ENCODE results near the gene PHF13.

Gene PHF13

DNA sequence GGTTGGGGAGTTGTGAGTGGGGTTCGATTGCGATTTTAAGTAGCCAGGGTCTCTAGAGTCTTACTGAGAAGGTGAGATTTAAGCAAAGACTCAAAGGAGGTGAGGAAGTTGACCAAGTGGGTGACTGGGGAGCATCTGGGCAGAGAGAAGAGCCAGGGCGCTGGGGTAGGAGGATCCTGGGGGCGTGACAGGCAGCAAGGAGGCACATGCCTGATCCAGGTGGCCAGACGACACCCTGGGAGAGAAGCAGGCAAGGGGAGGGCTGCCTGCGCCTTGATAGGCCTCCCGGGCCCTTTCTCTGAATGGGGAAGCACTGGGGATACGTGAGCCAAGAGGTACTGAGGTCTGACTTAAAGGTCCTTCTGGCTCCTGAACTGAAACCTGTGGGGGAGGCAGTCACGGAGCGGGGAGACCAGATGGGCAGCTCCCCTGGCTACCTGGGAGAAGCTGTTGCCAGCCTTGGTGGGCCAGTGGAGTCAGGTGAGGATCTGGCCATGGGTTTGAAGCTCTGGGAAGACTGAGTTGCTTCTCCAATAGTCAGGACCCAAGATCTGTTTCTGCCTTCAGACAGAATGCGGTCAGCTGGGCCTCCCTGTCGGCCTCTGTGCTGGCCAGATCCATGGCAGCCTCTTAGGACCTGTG, 28.3 kb upstream of the PHF13 start:
- no peak overlapping the region for H3K4me3 ChIP-seq (ENCODE audit: low read length)
- no peak for DNase-seq (ENCODE audit: low read depth, low spot score)

- no peak for DNase-seq (ENCODE audit: low read depth, low spot score)
- H3K4me3 ChIP-seq (ENCODE audit: low read length), result no peak overlapping the region
Observed at GRCh38 chr1:6585841-6586240, 27.7 kb upstream of the PHF13 start.

DNA sequence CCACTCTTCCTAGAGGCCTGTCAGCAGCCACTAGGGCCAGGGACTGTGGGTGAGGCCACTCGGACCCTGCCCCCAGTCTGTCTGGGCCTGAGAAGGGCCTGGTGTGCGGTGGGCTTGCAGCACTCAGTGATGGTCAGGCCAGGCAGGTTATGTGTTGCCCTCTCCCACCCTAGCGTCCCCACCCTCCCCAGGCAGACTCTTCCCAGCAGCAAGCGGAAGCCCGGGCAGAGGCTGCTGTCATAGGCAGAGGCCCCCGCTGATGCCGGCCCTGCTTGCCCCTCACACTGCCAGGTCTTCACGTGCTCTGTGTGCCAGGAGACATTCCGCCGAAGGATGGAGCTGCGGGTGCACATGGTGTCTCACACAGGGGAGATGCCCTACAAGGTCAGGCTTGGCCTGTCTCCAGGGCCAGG, 27.1 kb upstream of the PHF13 start:
- H3K4me3 ChIP-seq (ENCODE audit: low read length), result no peak overlapping the region
- no peak for DNase-seq (ENCODE audit: low read depth, low spot score)

- no peak for DNase-seq (ENCODE audit: low read depth, low spot score)
- no peak overlapping the region for H3K4me3 ChIP-seq (ENCODE audit: low read length)
Observed at GRCh38 chr1:6587261-6588005, 26.1 kb upstream of the PHF13 start.

DNA sequence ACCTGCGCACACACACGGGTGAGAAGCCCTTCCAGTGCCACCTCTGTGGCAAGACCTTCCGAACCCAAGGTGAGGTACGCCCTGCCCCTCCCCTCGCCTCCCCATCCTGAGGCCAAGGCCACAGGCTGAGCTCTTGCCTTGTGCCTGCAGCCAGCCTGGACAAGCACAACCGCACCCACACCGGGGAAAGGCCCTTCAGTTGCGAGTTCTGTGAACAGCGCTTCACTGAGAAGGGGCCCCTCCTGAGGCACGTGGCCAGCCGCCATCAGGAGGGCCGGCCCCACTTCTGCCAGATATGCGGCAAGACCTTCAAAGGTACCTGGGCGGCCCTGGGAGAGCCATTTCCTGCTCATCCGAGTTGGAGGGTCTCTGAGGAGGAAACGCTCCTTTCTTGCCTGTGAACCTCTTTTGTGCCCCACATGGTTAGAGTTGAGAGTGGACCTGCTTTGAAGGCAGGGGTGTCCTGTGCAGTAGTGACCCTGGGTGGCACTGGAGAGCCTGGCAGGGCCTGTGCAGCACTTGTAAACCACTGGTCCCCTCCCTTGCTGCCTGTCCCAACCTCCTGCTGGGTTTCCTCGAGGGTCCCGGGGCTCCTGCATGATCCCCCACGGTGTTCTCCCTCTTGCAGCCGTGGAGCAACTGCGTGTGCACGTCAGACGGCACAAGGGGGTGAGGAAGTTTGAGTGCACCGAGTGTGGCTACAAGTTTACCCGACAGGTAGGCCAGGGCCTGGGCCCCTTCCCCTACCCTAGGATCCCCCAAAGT, 25.2 kb upstream of the PHF13 start:
- no peak for DNase-seq (ENCODE audit: low read depth, low spot score)
- H3K4me3 ChIP-seq (ENCODE audit: low read length), result no peak overlapping the region

- no peak for DNase-seq (ENCODE audit: low read depth, low spot score)
Observed at GRCh38 chr1:6588893-6589520, 24.5 kb upstream of the PHF13 start.

GRCh38 chr1:6590046-6590445, 23.5 kb upstream of the PHF13 start:
- H3K4me3 ChIP-seq (ENCODE audit: low read length), result no peak overlapping the region
- no peak for DNase-seq (ENCODE audit: low read depth, low spot score)

More at GRCh38 chr1:6588893-6589520, 24.5 kb upstream of the PHF13 start:
- H3K4me3 ChIP-seq (ENCODE audit: low read length), result no peak overlapping the region

DNA sequence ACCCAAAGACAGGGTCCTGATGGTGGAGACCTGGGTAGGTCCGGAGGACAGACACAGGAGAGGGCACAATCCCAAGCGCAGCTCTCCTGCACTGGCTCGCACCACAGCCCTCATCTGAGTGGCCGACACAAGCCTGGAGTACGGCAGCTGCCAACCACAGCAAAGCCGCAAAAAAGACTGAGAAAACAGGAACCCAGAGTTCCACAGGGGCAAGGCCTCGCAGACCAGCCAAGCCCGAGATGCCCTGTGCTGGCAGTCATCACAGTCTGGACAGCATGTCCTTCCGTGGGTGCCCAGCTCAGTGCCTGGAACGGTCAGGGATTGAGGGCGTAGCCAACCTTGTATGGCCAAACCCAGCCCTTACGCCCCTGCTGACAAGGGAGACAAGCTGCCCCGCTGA, 22.3 kb upstream of the PHF13 start:
- no peak for DNase-seq (ENCODE audit: low read depth, low spot score)

DNA sequence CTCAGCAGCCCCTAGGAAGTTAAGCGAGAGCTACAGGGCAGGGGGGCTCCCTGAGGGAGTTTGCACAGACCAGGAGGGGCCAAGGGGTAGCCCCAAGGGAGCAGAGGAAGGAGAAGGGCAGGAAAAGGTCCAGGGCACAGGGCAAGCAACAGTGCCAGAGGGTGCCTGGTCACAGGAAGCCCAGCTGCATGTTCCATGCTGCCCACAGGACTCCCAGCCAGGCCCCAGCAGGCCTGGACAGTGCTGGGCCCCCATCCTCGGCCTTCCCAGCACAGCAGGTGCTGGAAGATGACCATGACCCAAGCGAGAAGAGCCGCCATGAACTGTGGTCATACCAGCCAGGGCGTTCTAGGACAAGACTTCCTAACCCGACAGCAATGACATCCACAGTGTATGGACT, 21.9 kb upstream of the PHF13 start:
- no peak overlapping the region for H3K4me3 ChIP-seq (ENCODE audit: low read length)
- no peak for DNase-seq (ENCODE audit: low read depth, low spot score)

More for the DNA sequence above, 22.3 kb upstream of the PHF13 start:
- H3K4me3 ChIP-seq (ENCODE audit: low read length), result no peak overlapping the region

DNA sequence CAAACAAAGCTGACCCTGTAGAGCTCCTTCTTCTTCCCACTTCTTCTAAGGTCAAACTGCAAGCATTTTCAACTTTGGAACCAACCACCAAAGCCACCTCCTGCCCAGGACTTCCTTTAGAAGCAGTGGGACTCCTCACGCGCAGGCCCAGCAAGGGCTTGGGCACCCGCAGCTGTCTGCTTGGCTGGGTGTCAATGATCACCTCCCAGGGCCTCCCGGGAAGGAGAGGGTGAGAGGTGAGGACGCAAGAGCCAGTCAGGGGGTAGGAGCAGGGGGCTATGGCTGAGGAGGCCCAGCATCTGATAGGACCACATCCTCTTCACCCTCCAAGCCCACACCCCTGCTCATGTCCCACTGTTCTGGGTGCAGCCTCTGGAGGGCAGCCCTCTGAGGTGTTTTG, 21.1 kb upstream of the PHF13 start:
- DNase-seq (ENCODE audit: low read depth, low spot score), result no peak

DNA sequence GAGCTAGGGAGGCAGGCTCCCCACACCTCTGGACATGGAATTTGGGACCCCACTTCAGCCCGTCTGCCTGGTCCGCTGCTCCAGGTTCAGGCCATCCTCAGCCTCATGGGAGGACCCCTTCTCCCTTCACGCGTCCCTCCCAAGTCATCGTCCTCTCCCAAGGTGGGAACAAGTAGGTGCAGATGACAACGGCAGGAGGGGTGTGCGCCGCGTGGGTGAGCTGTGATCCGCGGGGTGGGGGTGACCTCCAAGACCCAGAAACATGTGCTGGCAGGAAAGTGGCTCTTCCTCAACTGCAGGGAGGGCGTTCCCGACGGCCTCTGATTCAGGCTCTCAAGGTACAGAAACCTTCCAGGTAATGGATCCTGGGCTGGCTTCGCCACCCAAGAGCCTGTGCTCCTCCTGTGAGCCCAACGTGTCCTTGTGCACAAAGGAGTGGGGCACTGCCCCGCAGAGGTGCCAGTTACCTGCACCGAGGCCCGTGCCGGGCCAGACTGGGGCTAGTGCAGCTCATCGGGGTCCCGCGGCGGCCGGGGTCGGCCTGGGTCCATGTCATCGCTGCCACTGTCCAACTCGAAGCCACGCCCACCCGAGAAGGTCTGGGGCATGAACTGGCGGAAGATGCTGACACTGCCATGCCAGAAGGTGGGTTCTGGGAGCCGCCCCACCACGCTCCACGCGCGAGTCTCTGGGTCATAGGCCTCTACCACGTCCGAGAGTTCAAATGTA, 20.5 kb upstream of the PHF13 start:
- no peak overlapping the region for H3K4me3 ChIP-seq (ENCODE audit: low read length)
- DNase-seq (ENCODE audit: low read depth, low spot score), result no peak

More for the DNA sequence above, 21.1 kb upstream of the PHF13 start:
- no peak overlapping the region for H3K4me3 ChIP-seq (ENCODE audit: low read length)

DNA sequence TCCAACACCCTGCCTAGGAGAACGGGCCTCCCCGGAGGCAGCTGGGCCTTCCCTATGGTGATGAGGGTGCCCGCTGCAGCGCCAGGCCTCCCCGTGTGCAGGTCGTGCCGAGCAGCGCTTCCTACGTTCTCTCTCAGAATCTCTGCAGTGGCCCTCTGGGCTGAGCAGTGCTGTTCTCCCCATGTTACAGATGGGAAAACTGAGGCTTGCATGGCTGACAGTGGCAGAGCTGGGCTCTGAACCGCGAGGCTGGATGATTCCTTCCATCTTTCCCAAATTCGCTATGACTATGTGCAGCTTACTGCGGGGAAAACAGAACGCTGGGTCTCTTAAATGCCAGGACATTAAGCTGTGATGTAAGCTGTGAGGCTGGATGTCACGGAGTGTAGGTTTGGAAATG, 19.7 kb upstream of the PHF13 start:
- DNase-seq (ENCODE audit: low read depth, low spot score), result no peak
- no peak overlapping the region for H3K4me3 ChIP-seq (ENCODE audit: low read length)

GRCh38 chr1:6594977-6595740, 18.4 kb upstream of the PHF13 start:
- no peak overlapping the region for H3K4me3 ChIP-seq (ENCODE audit: low read length)
- no peak for DNase-seq (ENCODE audit: low read depth, low spot score)

DNA sequence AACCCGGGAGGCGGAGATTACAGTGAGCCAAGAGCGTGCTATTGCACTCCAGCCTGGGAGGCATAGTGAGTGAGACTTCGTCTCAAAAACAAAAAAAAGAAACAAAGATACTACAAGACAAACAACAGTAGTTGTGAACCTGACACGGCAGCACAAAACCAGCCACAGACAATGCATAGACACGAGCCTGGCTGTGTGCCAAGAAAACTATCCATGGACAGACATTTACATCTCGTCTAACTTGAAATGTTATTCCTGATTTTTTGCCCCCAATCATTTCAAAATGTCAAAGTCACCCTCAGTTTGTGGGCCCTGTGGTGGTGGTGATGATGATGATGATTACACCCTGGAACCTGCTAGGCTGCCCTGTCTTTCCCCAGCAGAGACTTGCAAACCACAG, 17.2 kb upstream of the PHF13 start:
- no peak overlapping the region for H3K4me3 ChIP-seq (ENCODE audit: low read length)
- DNase-seq (ENCODE audit: low read depth, low spot score), result no peak

GRCh38 chr1:6596886-6597776, 16.4 kb upstream of the PHF13 start:
- DNase-seq (ENCODE audit: low read depth, low spot score), result no peak
- no peak overlapping the region for H3K4me3 ChIP-seq (ENCODE audit: low read length)

DNA sequence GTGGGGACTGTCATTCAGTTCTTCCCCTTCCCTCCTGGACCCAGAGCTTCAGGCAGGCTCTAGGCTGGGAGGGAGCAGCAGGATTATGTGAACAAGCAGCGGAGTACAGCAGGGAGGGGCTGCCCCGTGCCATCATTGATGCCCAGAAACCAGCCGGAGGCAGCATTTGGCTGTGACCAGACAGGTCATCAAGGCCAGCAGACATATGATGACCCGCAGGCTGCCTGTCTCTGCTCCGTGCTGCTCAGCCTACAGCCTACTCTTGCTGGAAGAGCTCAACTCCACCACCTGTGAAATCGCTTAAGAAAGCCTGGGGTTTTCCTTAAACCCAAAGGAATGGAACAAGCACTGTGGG, 15.8 kb upstream of the PHF13 start:
- no peak for DNase-seq (ENCODE audit: low read depth, low spot score)
- no peak overlapping the region for H3K4me3 ChIP-seq (ENCODE audit: low read length)

GRCh38 chr1:6599141-6599975, 14.2 kb upstream of the PHF13 start:
- DNase-seq (ENCODE audit: low read depth, low spot score), result peak; percentile 88
- peak overlapping the region; percentile 88 for H3K4me3 ChIP-seq (ENCODE audit: low read length)

Data from Jurkat, Clone E6-1 (cell line).